ENCODE results near the gene M1AP.

M1AP gene

GRCh38 chr2:74511104-74511989 lies 136.8 kb downstream of the M1AP start:
- Histone ChIP-seq H3K4me3 (no peak overlapping the region), H3K27ac (no peak overlapping the region), H3K9me3 (ENCODE audit: low read depth, low read length) (no peaks in the 10 kb centered on the region), H3K9ac (ENCODE audit: insufficient read length) (no peak overlapping the region), H3K36me3 (ENCODE audit: insufficient read depth, low read length) (0 out of 2 replicates have a peak, but pooled peaks cover 3% of the 10 kb centered on the region)
- TF ChIP-seq POLR2AphosphoS5 (IDR thresholded peaks at IDR 0.05; ENCODE audit: borderline replicate concordance, low read depth, low read length), result no peak
- TF ChIP-seq FOXP2 (optimal IDR thresholded peaks at IDR 0.05; ENCODE audit: control extremely low read depth, extremely low read length, insufficient read depth), result no peak
- no peak for TF ChIP-seq EZH2 (IDR thresholded peaks at IDR 0.05)
- DNase-seq (ENCODE audit: low read depth, low spot score), result no peak

GRCh38 chr2:74510272-74510671 lies 137.9 kb downstream of the M1AP start:
- peak overlapping the region; percentile 56; the same call in 1 of the 2 replicates for H3K27ac ChIP-seq
- no peak overlapping the region for H3K9ac ChIP-seq (ENCODE audit: insufficient read length)
- TF ChIP-seq EZH2 (IDR thresholded peaks at IDR 0.05) (no peak), FOXP2 (optimal IDR thresholded peaks at IDR 0.05; ENCODE audit: control extremely low read depth, extremely low read length, insufficient read depth) (no peak), POLR2AphosphoS5 (IDR thresholded peaks at IDR 0.05; ENCODE audit: borderline replicate concordance, low read depth, low read length) (no peak)
- DNase-seq (ENCODE audit: low read depth, low spot score), result no peak
- H3K9me3 ChIP-seq (ENCODE audit: low read depth, low read length), result no peaks in the 10 kb centered on the region
- H3K36me3 ChIP-seq (ENCODE audit: insufficient read depth, low read length), result peaks cover 13% of the 10 kb centered on the region
- H3K4me3 ChIP-seq, result no peak overlapping the region

GRCh38 chr2:74507926-74508520 lies 140.1 kb downstream of the M1AP start:
- H3K36me3 ChIP-seq (ENCODE audit: insufficient read depth, low read length), result peaks cover 17% of the 10 kb centered on the region
- peak overlapping the region; percentile 97 for H3K4me3 ChIP-seq
- TF ChIP-seq FOXP2 (optimal IDR thresholded peaks at IDR 0.05; ENCODE audit: control extremely low read depth, extremely low read length, insufficient read depth) (no peak), POLR2AphosphoS5 (IDR thresholded peaks at IDR 0.05; ENCODE audit: borderline replicate concordance, low read depth, low read length) (no peak), EZH2 (IDR thresholded peaks at IDR 0.05) (no peak)
- no peaks in the 10 kb centered on the region for H3K9me3 ChIP-seq (ENCODE audit: low read depth, low read length)
- H3K27ac ChIP-seq, result peak overlapping the region; percentile 99
- H3K9ac ChIP-seq (ENCODE audit: insufficient read length), result peak overlapping the region; percentile 99
- DNase-seq (ENCODE audit: low read depth, low spot score), result no peak
